NCI-H1105 (cell line): Measurements from ENCODE around the gene AUTS2.
A peak's percentile ranks its signal among the peaks of the same experiment; 100 is the strongest.

ENCODE experiments used
- DNase-seq: peaks from one replicate; lab custom pipeline; 2025; lab: John Stamatoyannopoulos, UW

Gene AUTS2

GRCh38 chr7:69598081-69598486 is at the start of gene AUTS2:
AUTS2 (plus strand) TSS chr7:69598475; CDS start chr7:69599654, 1,179 bp downstream.
- DNase-seq, result peak; percentile 78

- DNase-seq, result no peak
Measured at GRCh38 chr7:69550991-69551390, 47.3 kb upstream of the AUTS2 start.

- DNase-seq, result no peak
Measured at GRCh38 chr7:69553190-69553589, 45.1 kb upstream of the AUTS2 start.

GRCh38 chr7:69561266-69561960 is 36.9 kb upstream of the AUTS2 start:
- DNase-seq, result no peak

GRCh38 chr7:69564454-69565417 is 33.5 kb upstream of the AUTS2 start:
- peak; percentile 85 for DNase-seq

- DNase-seq, result no peak
Measured at GRCh38 chr7:69567800-69568199, 30.5 kb upstream of the AUTS2 start.

GRCh38 chr7:69568266-69568665 is 30.0 kb upstream of the AUTS2 start:
- no peak for DNase-seq

- DNase-seq, result no peak
Measured at GRCh38 chr7:69575651-69576050, 22.6 kb upstream of the AUTS2 start.

- no peak for DNase-seq
Measured at GRCh38 chr7:69577221-69577620, 21.1 kb upstream of the AUTS2 start.

GRCh38 chr7:69585169-69585568 is 13.1 kb upstream of the AUTS2 start:
- DNase-seq, result no peak

- no peak for DNase-seq
Measured at GRCh38 chr7:69586321-69586720, 12.0 kb upstream of the AUTS2 start.

- no peak for DNase-seq
Measured at GRCh38 chr7:69588773-69589172, 9.5 kb upstream of the AUTS2 start.

- DNase-seq, result no peak
Measured at GRCh38 chr7:69591805-69592204, 6.5 kb upstream of the AUTS2 start.

- DNase-seq, result no peak
Measured at GRCh38 chr7:69593511-69593910, 4.8 kb upstream of the AUTS2 start.

- no peak for DNase-seq
Measured at GRCh38 chr7:69595415-69595814, 2.9 kb upstream of the AUTS2 start.

- no peak for DNase-seq
Measured at GRCh38 chr7:69596056-69596455, 2.2 kb upstream of the AUTS2 start.

- DNase-seq, result no peak
Measured at GRCh38 chr7:69596723-69597277, 1.5 kb upstream of the AUTS2 start.

- no peak for DNase-seq
Measured at GRCh38 chr7:69597278-69598076, 798 bp upstream of the AUTS2 start.

GRCh38 chr7:69598487-69599285 is 411 bp downstream of the AUTS2 start:
- peak; percentile 43 for DNase-seq

- peak; percentile 41 for DNase-seq
Measured at GRCh38 chr7:69599286-69599954, 1.1 kb downstream of the AUTS2 start.
